ENCODE data around the gene ZBTB16.

DNA sequence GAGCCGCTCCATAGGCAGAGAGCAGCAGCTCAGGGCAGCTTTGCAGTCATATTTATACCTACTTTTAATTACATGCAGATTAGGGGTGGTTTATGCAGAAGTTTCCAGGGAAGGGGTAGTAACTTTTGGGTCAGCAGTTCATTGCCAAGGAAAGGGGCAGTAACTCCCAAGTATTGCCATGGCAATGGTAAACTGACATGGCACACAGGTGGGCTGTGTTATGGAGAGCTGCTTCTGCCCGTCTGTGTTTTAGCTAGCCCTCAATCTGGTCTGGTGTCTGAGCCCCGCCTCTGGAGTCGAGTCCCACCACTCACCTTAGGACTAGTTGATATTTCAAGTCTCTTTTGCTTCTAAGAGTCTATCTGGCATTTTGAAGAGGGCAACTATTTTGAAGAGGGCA, 12.2 kb upstream of the ZBTB16 start:
- TF ChIP-seq, protein P1, sequence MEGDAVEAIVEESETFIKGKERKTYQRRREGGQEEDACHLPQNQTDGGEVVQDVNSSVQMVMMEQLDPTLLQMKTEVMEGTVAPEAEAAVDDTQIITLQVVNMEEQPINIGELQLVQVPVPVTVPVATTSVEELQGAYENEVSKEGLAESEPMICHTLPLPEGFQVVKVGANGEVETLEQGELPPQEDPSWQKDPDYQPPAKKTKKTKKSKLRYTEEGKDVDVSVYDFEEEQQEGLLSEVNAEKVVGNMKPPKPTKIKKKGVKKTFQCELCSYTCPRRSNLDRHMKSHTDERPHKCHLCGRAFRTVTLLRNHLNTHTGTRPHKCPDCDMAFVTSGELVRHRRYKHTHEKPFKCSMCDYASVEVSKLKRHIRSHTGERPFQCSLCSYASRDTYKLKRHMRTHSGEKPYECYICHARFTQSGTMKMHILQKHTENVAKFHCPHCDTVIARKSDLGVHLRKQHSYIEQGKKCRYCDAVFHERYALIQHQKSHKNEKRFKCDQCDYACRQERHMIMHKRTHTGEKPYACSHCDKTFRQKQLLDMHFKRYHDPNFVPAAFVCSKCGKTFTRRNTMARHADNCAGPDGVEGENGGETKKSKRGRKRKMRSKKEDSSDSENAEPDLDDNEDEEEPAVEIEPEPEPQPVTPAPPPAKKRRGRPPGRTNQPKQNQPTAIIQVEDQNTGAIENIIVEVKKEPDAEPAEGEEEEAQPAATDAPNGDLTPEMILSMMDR (IDR thresholded peaks at IDR 0.05; ENCODE audit: low read length) = no peak
- no peak for TF ChIP-seq EZH2 (optimal IDR thresholded peaks at IDR 0.05; ENCODE audit: low read depth, low read length)
- no peak for TF ChIP-seq EZH2phosphoT487 (IDR thresholded peaks at IDR 0.05; ENCODE audit: low read length)

All from MM.1S (cell line).